H1 (cell line): Measurements from ENCODE around the gene CEP68.

Experiments used
- EP300 ChIP-seq, 2 experiments: IDR thresholded peaks; 1 replicate in 1 of 2; 2 replicates in 1 of 2; pipeline ENCODE4 v1.6.1; 2011 to 2012; ENCODE audit warnings: low read depth in 2 of 2, low read length in 2 of 2, mild to moderate bottlenecking in 2 of 2, borderline replicate concordance in 1 of 2, inconsistent platforms in 1 of 2, moderate library complexity in 1 of 2
- EZH2 ChIP-seq: fragments of 200-600 bp; sonication (generic); IDR thresholded peaks from 2 replicates; pipeline ENCODE4 v1.7.1; 2012; ENCODE audit warnings: low read depth, mild to moderate bottlenecking, moderate library complexity, low read length, inconsistent platforms; ENCODE audit not compliant: severe bottlenecking
- FOSL1 ChIP-seq: IDR thresholded peaks from 2 replicates; pipeline ENCODE4 v1.6.1; 2011; ENCODE audit warnings: mild to moderate bottlenecking, low read depth, low read length, moderate library complexity; ENCODE audit not compliant: insufficient read depth
- GABPA ChIP-seq: IDR thresholded peaks from 2 replicates; pipeline ENCODE4 v1.6.1; 2011; ENCODE audit warnings: mild to moderate bottlenecking, low read length, moderate library complexity, borderline replicate concordance; ENCODE audit not compliant: insufficient read depth
- KDM1A ChIP-seq: fragments of 200-600, 300-600 bp; sonication (generic); IDR thresholded peaks from 2 replicates; pipeline ENCODE4 v1.7.1; 2016; ENCODE audit warnings: mild to moderate bottlenecking, low read length, borderline replicate concordance
- NRF1 ChIP-seq: IDR thresholded peaks from 2 replicates; pipeline ENCODE4 v1.6.1; 2011; ENCODE audit warnings: mild to moderate bottlenecking, low read depth, low read length, improper control_type of control experiment
- POLR2A ChIP-seq, 2 experiments: IDR thresholded peaks; 1 replicate in 1 of 2; 2 replicates in 1 of 2; pipeline ENCODE4 v1.6.1; 2011; ENCODE audit warnings: low read depth in 2 of 2, low read length in 2 of 2, mild to moderate bottlenecking in 2 of 2; ENCODE audit errors: control extremely low read depth in 1 of 2
- POLR2AphosphoS5 ChIP-seq: IDR thresholded peaks from 2 replicates; pipeline ENCODE4 v1.6.1; 2011; ENCODE audit warnings: low read depth, low read length
- SP2 ChIP-seq: IDR thresholded peaks from 2 replicates; pipeline ENCODE4 v1.6.1; 2012; ENCODE audit warnings: mild to moderate bottlenecking, low read length, inconsistent platforms
- SRF ChIP-seq: IDR thresholded peaks from 2 replicates; pipeline ENCODE4 v1.6.1; 2011; ENCODE audit warnings: mild to moderate bottlenecking, low read depth, low read length, moderate library complexity
- SUZ12 ChIP-seq: fragments of 200-600 bp; sonication (generic); IDR thresholded peaks from 2 replicates; pipeline ENCODE4 v1.6.1; 2012; ENCODE audit warnings: mild to moderate bottlenecking, inconsistent platforms, low read length, moderate library complexity, mixed read lengths
- TF ChIP-seq, protein P1 (sequence below), 3 experiments: IDR thresholded peaks; 1 replicate in 2 of 3; 2 replicates in 1 of 3; pipeline versions ENCODE4 v1.5.1 to v1.6.1; 2011; ENCODE audit warnings: low read length in 3 of 3, mild to moderate bottlenecking in 3 of 3, inconsistent platforms in 2 of 3, low read depth in 1 of 3, moderate library complexity in 1 of 3; ENCODE audit not compliant: insufficient read depth in 1 of 3; ENCODE audit errors: control extremely low read depth in 1 of 3
- TF ChIP-seq, protein P2 (sequence below): IDR thresholded peaks from 2 replicates; pipeline ENCODE4 v1.6.1; 2012; ENCODE audit warnings: inconsistent platforms

- TF ChIP-seq, protein P1, sequence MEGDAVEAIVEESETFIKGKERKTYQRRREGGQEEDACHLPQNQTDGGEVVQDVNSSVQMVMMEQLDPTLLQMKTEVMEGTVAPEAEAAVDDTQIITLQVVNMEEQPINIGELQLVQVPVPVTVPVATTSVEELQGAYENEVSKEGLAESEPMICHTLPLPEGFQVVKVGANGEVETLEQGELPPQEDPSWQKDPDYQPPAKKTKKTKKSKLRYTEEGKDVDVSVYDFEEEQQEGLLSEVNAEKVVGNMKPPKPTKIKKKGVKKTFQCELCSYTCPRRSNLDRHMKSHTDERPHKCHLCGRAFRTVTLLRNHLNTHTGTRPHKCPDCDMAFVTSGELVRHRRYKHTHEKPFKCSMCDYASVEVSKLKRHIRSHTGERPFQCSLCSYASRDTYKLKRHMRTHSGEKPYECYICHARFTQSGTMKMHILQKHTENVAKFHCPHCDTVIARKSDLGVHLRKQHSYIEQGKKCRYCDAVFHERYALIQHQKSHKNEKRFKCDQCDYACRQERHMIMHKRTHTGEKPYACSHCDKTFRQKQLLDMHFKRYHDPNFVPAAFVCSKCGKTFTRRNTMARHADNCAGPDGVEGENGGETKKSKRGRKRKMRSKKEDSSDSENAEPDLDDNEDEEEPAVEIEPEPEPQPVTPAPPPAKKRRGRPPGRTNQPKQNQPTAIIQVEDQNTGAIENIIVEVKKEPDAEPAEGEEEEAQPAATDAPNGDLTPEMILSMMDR (IDR thresholded peaks at IDR 0.05; ENCODE audit: control extremely low read depth in 1 of 3, insufficient read depth in 1 of 3, low read depth in 1 of 3, low read length in 3 of 3), result no peak
- TF ChIP-seq NRF1 (no peak), POLR2A (IDR thresholded peaks at IDR 0.05; ENCODE audit: control extremely low read depth in 1 of 2, low read depth in 2 of 2, low read length in 2 of 2) (no peak), KDM1A (no peak), POLR2AphosphoS5 (no peak), EP300 (IDR thresholded peaks at IDR 0.05; ENCODE audit: borderline replicate concordance in 1 of 2, low read depth in 2 of 2, low read length in 2 of 2) (no peak), SUZ12 (no peak), SRF (no peak), FOSL1 (no peak), EZH2 (no peak), SP2 (no peak), GABPA (no peak)
- TF ChIP-seq, protein P2, sequence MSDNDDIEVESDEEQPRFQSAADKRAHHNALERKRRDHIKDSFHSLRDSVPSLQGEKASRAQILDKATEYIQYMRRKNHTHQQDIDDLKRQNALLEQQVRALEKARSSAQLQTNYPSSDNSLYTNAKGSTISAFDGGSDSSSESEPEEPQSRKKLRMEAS, result no peak
Observed at GRCh38 chr2:65015731-65016130, 40.5 kb upstream of the CEP68 start.
